Activated CD4-positive, alpha-beta T cell treated with anti-CD3 and anti-CD28 coated beads, Interleukin-10, Interleukin-2, amounts not matched to agents 100 ng/mL and 50 ng/mL, durations not matched to agents 16 hours and 8 hours (primary cell): Measurements from ENCODE around the gene COX10.
"Not testable (repeated sequence)": the region's sequence is repeated elsewhere in the genome, so short reads cannot be mapped to it uniquely, and the experiment has no call there.

Source experiments
- DNase-seq: peaks from one replicate; pipeline ENCODE4 v3.0.0-alpha.2; 2020

COX10 gene

DNA sequence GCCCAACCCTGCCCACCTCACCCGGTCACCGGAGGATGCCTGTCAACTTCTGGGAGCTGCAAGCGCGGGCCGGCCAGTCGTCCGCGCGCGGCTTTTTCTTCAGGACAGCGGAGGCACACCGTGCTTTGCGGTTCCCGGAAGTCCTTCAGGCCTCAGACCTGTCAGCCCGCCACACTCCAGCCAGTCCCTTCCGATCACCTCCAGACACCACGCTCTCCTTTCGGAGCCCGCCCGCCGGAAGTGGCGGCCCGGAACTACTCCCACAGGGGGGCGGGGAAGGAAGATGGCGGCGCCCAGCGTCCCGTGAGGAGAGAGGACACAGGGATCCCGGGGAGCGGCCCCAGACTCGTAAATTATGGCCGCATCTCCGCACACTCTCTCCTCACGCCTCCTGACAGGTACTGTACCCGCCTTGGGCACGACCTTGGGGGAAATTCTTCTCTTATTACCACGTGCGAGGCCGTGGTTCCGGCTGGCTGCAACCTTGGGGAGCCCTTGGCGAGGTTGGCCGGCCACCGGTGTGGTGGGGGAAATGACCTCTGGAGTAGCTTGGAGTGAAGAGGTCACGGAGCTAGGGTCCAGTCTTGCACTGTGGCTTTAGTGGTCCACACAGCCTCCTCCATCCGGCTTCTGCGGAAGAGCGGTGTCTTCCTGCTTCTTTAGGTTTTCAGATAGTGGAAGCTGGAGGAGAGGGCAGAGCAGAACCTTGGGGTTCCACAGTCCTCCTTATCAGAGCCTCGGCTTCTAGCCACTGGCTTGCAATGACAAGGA is at the start of gene COX10:
Gene COX10, plus strand, starts transcription at position 254 of the 771 bp plus-strand sequence. Its CDS starts 102 bp downstream, at position 356.
- DNase-seq = peak; percentile 93

DNA sequence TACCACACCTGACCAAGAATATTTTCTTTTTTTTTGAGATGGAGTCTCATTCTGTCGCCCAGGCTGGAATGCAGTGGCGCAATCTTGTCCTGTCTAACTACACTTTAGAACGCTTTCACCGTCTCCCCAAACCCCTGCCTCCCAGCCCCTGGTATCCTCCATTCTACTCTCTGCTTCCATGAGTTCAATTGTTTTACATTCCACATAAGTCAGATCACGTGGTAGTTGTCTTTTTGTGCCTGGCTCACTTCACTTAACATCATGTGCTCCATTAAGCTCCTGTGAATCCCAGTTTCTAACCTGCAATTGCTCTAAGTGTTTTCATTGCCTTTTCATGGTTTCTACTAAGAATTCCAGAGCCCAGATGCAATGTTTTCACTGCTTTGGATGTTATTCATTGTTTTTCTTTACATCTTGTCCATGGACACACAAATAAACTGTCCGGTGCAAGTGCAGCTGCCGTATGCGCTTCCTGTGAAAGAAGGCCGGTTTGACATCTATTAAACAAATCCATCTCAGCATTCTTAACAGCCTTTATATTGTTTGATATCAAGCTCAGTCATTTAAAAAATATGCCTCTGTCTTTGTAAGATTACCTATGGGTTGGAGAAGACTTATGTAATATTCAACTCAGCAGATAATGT is 47.5 kb upstream of the COX10 start:
- DNase-seq = not testable (repeated sequence)

DNA sequence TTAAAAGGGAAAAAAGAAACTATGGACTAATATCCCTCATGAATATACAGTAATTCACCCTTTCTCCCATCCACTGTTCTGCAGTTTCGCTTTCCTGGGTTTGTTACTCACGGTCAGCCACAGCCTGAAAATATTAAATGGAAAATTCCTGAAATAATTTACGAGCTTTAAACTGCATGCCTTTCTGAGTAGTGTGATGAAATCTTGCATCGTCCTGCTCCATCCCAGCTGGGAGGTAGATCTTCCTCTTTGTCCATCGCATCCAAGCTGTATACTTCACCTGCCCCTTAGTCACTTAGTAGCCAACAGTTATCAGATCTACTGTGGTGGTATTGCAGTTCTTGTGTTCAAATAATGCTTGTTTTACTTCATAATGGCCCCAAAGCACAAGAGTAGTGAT is 39.5 kb upstream of the COX10 start:
- DNase-seq = not testable (repeated sequence)

DNA sequence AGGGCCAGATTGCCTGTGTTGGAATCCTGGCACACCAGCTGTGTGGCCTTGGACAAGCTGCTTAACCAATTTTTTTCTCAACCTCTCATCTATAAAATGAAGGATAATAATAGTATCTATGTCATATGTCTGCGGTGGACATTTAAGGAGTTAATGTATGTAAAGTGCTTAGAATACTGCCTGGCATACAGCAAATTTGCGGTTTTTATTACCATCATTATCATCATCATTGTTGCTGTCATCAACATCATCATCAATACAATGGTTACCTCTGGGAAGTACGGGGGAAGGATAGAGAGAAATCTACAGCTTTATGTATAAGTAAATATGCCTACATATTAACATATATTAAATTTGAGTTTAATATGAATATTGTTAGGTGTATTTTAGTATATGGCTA is 37.1 kb upstream of the COX10 start:
- no peak for DNase-seq

DNA sequence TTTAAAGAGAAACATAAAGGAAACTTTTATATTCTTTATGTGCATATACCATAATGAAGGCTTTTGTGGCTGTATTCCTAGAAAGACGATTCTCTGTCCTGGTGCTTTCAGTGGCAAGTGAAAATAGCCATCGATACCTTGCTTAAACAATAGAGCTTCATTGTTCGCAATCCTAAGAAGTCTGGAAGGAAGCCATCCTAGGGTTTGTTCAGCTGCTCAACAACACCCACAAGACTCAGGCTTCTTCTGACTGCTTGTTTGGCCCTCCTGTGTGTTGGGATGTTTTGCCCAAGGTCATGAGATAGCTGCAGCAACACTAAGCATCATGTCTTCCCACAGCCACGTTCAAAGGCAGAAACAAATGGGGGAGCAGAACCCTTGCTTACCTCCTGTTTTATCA is 36.1 kb upstream of the COX10 start:
- no peak for DNase-seq

DNA sequence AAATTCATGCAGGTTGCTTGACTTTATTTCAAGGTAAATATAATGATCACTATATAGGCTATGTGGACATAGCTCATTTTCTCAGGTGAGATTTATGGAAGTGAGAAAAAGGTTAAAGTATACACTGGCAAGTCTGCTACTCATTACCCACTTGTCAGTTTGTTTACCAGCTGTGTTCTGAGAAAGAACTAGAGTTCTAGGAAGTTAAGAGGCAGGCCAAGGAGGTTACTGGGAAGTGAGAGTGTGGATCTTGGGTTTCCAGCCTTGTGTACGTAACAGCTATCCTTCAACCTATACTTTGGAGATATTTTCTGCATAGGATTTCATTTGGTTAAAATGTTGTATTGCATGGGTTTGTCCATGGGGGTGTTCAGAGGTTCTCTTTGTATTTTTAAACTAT is 31.9 kb upstream of the COX10 start:
- DNase-seq = no peak

DNA sequence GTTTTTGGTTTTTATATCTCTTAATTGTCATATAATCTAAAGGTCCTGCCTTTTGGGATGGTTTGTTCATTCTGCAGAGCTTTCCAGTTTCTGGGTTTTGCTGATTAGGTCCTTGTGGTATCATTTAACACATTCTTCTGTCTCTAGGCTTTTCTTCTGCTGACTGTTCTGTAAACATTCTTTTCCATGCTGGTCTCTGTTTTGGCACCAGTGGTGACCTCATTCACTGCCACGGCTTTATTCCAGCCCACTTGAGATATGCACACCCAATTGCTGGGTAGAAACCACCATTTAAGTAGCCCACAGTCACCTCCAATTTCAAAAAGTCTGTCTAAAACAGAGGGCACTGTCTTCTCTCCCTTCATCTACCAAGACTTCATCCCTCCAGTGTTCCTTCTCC is 31.1 kb upstream of the COX10 start:
- DNase-seq = no peak

DNA sequence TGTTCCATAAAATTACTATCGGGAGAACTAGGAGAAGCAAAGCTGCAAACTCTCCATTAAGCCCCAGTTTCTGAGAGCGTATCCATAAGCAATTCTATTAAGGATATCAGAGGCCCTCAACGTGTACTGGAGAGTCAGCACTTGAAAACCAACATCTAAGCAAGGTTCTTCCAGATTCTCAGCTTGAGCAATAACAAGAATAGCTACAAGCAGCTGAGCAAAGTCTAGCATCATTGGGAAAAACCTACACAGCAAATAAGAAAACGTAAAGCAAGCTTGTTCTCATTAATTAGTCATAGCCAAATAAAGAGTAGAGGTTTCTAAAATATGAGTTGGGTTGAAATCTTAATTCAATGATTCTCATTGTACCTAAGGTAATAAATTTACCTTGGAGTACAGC is 26.9 kb upstream of the COX10 start:
- peak; percentile 74 for DNase-seq

DNA sequence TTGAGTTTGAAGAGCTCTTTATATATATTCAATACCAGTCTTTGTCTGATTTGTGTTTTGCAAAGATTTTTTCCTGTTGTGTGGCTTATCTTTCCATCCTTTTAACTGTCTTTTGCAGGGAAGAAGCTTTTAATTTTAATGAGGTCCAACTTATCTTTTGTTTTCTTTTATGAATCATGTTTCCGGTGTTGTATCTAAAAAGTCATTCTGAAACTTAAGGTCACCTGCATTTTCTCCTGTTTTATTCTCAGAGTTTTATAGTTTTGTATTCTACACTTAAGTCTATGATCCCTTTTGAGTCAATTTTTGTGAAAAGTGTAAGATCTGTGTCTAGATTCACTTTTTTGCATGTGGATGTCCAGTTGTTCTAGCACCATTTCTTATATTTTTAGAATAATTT is 24.6 kb upstream of the COX10 start:
- peak; percentile 45 for DNase-seq

DNA sequence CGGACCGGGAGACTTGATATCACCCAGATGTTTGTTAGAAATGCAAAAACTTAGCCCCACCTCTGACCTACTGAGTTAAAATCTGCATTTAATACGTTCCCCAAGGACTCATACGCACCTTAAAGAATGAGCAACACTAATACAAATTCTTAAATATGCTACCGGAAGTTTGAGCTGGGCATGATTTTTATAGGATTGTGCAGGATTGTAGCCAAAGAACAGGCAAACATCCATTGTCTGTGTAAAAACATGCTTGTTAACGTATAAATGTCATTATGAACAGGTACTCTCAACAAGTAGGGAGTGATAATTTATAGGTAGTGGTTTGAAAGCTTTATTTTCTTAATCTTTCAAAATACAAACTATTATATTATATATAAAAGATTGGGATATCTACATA is 22.3 kb upstream of the COX10 start:
- DNase-seq = no peak

DNA sequence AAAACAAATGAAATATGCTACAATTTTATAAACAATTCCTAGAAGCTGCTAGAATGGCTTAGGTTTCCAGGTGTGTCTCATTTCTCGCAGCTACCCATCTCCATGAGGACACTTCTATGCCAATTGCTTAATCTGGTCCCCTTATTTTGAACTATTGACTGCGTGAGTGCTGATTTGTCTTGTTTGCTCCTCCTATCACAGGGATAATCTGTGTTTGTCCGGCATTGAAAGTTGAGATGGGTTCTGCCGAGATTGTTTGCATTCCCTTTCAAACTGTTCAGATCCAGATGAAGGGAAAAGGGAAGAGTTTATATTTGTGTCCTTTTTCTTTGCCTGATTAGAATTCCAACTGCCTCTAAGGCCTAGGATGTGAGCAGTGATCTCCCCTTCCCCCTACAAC is 21.7 kb upstream of the COX10 start:
- DNase-seq = no peak

DNA sequence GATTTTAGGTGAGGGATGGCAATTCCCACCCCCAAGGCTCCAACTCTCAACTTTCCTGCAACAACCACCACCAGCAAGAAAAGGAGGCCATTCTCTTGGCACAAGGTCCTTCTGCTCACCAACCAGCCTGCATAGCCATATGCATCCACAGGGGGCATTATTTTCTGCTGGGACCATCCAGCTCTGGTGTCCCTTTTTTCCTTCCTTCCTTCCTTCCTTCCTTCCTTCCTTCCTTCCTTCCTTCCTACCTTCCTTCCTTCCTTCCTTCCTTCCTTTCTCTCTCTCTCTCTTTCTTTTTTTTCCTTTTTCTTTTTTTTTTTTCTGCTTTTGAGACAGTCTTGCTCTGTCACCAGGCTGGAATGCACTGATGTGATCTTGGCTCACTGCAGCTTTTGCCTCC is 21.1 kb upstream of the COX10 start:
- DNase-seq = no peak

DNA sequence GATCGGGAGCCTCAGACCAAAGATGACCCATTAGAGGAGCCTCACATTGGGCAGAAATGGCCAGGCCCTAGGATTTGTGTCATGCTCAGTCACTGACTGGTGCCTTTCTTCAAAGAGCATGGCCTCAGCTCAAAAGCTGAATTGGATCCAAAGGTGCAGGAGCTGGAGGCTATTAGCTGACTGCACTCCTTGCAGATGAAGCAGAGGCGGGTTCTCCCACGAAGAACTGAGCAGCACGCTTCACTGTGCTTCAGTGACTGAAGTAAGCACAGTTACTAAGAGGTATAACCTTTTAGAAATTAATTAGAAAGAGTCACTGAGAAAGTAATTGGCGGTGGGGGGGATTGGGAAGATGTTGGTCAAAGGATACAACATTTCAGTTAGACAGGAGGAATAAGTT is 18.7 kb upstream of the COX10 start:
- DNase-seq = no peak

DNA sequence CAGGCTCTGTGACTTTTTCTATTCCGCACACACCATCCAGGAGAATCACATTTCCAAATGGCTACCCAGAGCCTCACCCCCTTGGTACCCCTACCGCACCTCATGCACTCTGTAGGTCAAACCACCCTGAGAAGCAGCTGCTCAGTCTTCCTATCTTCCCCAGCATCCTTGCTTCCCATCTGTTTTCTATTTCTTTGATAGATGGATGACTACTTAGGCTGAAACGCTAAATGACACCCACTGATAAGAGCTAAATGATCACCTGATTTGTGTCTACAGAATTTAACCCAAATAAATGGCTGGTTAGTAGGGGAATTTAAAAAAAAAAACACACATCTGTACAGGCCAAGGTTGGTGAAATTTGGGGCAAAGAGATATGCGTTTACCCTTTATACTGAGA is 17.6 kb upstream of the COX10 start:
- DNase-seq = no peak

DNA sequence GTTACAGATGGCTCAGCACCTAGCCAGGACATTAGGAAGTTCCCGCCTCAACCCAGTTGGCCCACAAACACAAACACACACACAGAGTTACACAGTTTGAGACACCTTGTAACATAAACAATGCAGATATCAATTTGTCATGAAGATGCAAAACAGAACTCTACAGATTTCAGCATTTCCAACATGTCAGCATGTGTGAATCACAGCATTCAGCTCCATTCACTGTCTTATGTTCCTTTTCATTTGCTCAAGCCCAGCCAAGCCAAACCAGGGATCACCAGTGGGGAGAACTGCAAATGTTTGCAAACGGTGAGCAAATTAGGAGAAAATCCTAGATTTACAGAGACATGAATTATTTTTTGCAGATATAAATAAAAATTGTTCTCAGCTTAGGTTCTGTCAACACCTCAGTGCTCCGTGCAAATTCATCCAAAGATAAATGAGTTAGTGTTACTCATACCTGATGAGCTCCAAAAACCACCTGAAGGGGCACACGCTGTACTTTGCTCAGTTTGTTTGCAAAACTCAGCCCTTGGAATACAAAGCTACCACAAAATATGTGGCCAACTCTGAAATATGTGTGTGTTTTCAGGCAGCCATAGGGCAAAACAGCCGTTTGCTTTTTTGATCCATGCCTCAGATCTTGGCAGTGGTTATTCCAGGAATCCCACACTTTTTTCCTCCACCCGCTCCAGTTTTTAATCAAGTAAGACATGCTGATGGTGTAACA is 16.3 kb upstream of the COX10 start:
- no peak for DNase-seq

DNA sequence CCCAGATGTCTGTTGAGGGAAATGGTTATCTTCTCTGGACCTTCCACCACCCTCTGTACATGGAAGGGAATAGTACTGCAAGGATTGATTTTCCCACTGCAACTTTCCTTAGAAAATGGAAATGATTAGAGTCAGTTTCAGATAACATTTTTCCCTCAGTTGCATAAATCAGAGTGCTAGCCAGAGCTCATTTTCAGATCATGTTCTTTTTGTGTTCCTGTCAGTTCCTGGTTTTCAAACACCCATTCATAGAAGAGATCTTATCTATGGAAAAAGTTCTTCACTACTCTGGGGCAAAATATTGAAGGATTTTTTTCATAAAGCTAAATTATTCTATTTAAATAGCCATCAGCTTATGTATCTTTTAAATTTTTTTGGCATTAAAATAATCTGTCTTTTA is 11.7 kb upstream of the COX10 start:
- DNase-seq = no peak

DNA sequence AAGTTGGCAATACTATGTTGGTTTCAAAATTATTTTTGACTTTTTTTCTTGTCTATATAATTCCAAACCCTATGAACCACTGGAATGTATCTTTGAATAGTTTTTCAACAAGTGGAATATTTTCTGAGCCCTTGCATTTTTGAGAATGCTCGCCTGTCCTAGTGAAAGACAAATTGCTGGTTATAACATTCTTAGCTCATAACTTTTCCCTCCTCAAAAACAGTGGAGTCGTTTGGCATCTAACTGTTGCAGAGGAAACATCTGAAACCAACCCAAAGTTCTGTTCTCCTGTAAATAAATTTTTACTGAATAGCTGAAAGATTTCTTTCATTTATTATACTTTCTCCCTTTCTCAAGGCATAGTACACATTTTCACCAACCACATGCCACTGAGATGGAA is 11.3 kb upstream of the COX10 start:
- DNase-seq = no peak

DNA sequence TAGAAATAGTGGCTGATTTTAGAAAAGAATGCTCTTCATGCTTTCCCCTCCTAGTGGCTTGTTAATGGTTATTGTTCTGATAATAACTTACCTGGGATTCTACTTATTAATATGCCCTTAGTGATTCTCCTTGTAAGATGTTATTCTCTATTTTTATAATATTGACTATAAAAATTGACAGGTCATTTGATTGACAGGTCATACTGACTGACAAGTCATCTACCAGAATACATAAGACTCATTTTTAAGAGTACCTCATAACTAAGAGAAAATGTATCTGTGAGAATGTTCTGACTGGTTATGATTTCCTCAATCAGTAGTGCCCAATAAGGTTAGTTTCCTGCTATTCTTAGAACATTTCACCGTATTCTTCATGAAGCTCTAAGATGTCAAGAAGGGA is 8.6 kb upstream of the COX10 start:
- no peak for DNase-seq

DNA sequence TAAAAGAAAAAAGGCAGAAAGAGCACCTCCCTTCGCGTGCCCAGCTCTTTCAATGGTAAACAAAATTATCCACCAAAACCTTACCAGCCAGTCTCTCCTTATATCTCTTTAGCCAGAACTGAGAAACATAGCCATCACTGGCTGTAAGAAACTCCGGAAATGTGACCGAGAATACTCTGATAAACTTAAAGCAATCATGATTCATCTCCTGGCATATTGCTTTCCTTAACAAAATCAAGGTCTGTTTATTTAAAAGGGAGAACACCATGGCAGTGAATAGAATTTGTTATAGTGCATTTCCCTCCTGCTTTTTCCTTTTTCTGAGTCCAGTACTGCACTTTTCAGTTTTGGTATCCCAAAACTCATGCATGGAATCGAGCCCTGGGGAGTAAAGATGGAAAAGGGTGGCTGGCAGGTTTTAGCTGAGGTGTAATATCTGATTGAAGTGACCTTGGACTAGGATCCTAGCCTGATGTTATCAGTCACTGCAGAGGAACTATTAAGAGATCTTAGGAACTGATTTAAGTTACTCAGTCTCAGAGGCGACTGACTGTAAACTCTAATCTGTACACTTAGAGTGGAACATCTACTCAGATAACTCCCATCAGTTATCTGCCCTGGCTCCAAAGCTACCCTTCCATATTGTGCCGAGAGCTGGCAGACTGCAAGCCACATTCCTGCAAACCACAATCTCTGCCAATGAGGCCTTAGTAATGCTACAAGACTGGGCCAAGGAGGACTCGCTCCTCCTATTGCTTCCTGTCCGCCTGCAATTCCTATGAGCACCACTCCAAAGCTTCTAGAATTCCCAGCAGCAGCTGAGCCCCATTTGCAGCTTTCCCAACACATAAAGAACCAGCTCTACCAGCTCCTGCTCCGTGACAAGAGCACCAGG is 7.4 kb upstream of the COX10 start:
- DNase-seq = no peak

DNA sequence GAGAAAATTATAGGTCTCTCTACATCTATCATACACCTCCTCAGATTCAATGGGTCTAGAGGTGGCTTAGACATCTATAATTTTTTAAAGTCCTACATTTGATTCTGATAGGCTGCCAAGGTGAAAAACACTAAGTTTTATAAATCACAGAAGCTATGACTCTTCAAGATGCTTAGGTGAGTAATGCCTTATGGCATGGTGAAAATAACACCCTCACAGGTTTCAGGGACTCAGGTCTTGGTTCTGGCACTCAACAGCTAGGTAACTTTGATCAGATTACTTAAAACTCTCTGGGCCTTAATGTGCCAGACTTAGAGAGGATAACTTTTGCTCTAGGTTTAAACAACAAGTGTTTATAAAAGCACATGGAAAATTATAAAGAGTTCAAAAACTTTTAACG is 2.0 kb upstream of the COX10 start:
- no peak for DNase-seq

DNA sequence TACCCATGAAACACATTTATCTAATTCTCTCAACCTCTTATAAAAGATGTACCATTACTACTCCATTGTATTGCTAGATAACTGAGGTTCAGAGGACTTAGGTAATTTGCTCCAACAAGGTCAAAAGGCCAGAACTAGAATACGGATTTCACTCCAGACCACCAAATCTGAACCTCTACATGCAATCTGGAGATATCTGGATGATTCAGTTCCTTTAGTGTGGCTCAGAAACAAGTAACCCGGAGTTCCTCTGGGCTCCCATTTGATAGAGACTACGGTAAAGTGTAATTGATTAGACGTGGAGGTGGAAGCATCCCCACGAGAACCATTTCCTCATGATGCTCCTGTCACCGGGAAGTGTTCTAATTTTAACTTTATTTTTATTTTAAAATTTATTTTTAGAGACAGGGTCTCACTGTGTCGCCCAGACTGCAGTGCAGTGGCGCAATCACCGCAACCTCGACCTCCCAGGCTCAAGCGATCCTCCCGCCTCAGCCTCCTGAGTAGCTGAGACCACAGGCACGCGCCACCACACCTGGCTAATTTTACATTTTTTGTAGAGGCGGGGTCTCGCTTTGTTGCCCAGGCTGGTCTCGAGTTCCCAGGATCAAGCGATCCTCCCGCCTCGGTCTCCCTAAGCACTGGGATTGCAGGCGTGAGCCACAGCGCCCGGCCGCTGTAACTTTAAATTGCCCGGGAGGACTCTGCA is 608 bp upstream of the COX10 start:
- no peak for DNase-seq

DNA sequence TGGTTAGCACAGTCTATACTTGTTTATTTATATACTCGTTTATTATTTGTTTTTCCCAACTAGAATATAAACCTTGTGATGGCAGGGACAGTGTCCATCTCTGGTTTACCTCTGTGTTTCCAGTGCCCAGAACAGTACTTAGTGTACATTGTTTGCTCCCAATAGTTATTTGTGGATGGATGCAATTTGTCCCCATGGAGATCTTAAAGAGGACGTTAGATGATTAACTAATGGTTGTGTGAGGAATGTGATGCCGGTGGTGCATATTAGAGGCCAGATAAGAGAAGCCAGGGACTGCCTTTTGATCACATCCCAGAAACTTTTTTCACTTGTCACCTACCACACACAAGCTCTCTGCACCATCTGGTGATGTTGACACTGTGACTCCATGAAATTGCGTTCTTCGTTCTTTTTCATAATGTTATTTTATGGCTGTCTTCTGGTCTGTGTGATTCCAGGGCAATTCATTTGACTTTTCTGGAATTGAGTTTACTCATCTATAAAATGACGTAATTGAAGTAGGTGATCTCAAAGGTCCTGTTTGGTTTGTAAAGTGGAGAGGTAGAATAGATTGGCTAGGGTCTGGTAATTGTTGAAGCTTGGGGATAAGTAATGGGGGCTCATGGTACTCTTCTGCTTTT is 1.2 kb downstream of the COX10 start:
- no peak for DNase-seq
